GM12878 (cell line): ENCODE data around the gene KCNAB2. TPM values are rescaled to one million over a fixed set of nuclear protein-coding genes. Genes with fewer than 3 reads are reported as not detected.

Experiments used
- ATAC-seq: fragments of 200-7000 bp; cut with Tn5 transposase; 3 replicates; pipeline ENCODE4 v1.9.1; 2020; ENCODE audit warnings: mild to moderate bottlenecking, moderate library complexity
- BruUV-seq: library from RNA; stranded (reverse); fragments of 400-500 nt; replicated peaks from 2 replicates; lab custom pipeline; 2021; lab: Mats Ljungman, UMichigan
- CTCF ChIA-PET: fragments of 300-600 bp; sonication (Branson Sonifier 250); formaldehyde crosslinking; extraction: SDS; loops from one replicate; lab custom pipeline; 2021; ENCODE audit warnings: inconsistent platforms; lab: Yijun Ruan, JAX
- POLR2A ChIA-PET: fragments of 350-600 bp; formaldehyde crosslinking; extraction: SDS; loops from one replicate; lab custom pipeline; 2021; ENCODE audit warnings: inconsistent platforms; lab: Charles Lee
- RAD21 ChIA-PET: fragments of 300-600 bp; sonication (Branson Sonifier 250); formaldehyde crosslinking; loops from one replicate; lab custom pipeline; 2023; ENCODE audit warnings: antibody characterized with exemption; ENCODE audit not compliant: unreplicated experiment; lab: Charles Lee
- SMC1A ChIA-PET: fragments of 300-600 bp; sonication (Branson Sonifier 250); formaldehyde crosslinking; loops from one replicate; lab custom pipeline; 2023; ENCODE audit not compliant: unreplicated experiment, uncharacterized antibody; lab: Charles Lee
- DNase-seq: peaks from one replicate; pipeline ENCODE4 v3.0.0-alpha.2; 2011; ENCODE audit warnings: low read depth, low spot score
- FAIRE-seq: peaks from 3 replicates; lab custom pipeline; 2011; peaks lifted over from hg19 to GRCh38; lab: Jason Lieb, UNC
- H2AFZ ChIP-seq: 2 replicates; pipeline ENCODE4 v1.6.0; 2011; ENCODE audit warnings: low read depth, low read length, control low read depth; ENCODE audit not compliant: control insufficient read depth
- H3K27ac ChIP-seq: 2 replicates; pipeline ENCODE4 v1.5.1; 2011; ENCODE audit warnings: control low read depth; ENCODE audit not compliant: control insufficient read depth, insufficient read depth
- H3K27me3 ChIP-seq, 2 experiments: replicated peaks in 1 of 2; 2 replicates each; pipeline versions ENCODE4 v1.6.0 to v1.6.1; 2011; ENCODE audit warnings: low read length in 1 of 2; ENCODE audit not compliant: control insufficient read depth in 2 of 2, insufficient read depth in 2 of 2
- H3K36me3 ChIP-seq, 2 experiments: 2 replicates each; pipeline ENCODE4 v1.5.1; 2011; ENCODE audit warnings: low read length in 1 of 2; ENCODE audit not compliant: control insufficient read depth in 2 of 2, insufficient read depth in 2 of 2
- H3K4me1 ChIP-seq: 2 replicates; pipeline ENCODE4 v1.6.1; 2011; ENCODE audit warnings: mild to moderate bottlenecking, low read length, moderate library complexity, mixed read lengths; ENCODE audit not compliant: control insufficient read depth, insufficient read depth
- H3K4me2 ChIP-seq: 2 replicates; pipeline ENCODE4 v1.6.0; 2011; ENCODE audit warnings: control low read depth; ENCODE audit not compliant: control insufficient read depth, insufficient read depth
- H3K4me3 ChIP-seq: fragments of 200-600 bp; sonication (generic); 2 replicates; pipeline ENCODE4 v1.5.1; 2016
- H3K79me2 ChIP-seq: 2 replicates; pipeline ENCODE4 v1.6.0; 2011; ENCODE audit warnings: low read length; ENCODE audit not compliant: control insufficient read depth, insufficient read depth
- H3K9ac ChIP-seq: 2 replicates; pipeline ENCODE4 v1.8.0; 2011; ENCODE audit warnings: low read length, control low read depth, mixed read lengths; ENCODE audit not compliant: control insufficient read depth, insufficient read depth
- H3K9me3 ChIP-seq: replicated peaks from 3 replicates; pipeline ENCODE4 v1.5.1; 2011; ENCODE audit warnings: mild to moderate bottlenecking, low read length; ENCODE audit not compliant: control insufficient read depth, insufficient read depth
- H4K20me1 ChIP-seq: 2 replicates; pipeline ENCODE4 v1.6.0; 2011; ENCODE audit not compliant: control insufficient read depth, insufficient read depth
- BACH1 ChIP-seq: fragments of 450-650 bp; IDR thresholded peaks from 2 replicates; pipeline ENCODE4 v1.6.1; 2017; ENCODE audit warnings: mild to moderate bottlenecking, borderline replicate concordance
- BHLHE40 ChIP-seq, 2 experiments: fragments of 450-650 bp in 1 of 2; IDR thresholded peaks; 2 replicates each; pipeline ENCODE4 v1.6.1; 2011 to 2017; ENCODE audit warnings: low read depth in 2 of 2, borderline replicate concordance in 1 of 2, improper control_type of control experiment in 1 of 2, low read length in 1 of 2, mild to moderate bottlenecking in 1 of 2
- CREM ChIP-seq: IDR thresholded peaks from 2 replicates; pipeline ENCODE4 v1.6.1; 2014; ENCODE audit warnings: antibody characterized with exemption, low read depth
- EGR1 ChIP-seq, 2 experiments: IDR thresholded peaks; 1 replicate in 1 of 2; 2 replicates in 1 of 2; pipeline ENCODE4 v1.6.1; 2011 to 2012; ENCODE audit warnings: low read depth in 2 of 2, low read length in 2 of 2, borderline replicate concordance in 1 of 2, mild to moderate bottlenecking in 1 of 2, moderate library complexity in 1 of 2
- MEF2B ChIP-seq: fragments of 450-650 bp; IDR thresholded peaks from 2 replicates; pipeline ENCODE4 v1.6.1; 2018; ENCODE audit warnings: mild to moderate bottlenecking, moderate library complexity; ENCODE audit not compliant: partially characterized antibody, poor library complexity, severe bottlenecking
- MXI1 ChIP-seq: fragments of 150-350 bp; IDR thresholded peaks from 2 replicates; pipeline ENCODE4 v1.6.1; 2011; ENCODE audit warnings: low read depth, mild to moderate bottlenecking, inconsistent platforms, low read length, improper control_type of control experiment
- NRF1 ChIP-seq: conservative IDR thresholded peaks from 2 replicates; pipeline ENCODE4 v1.6.1; 2011; ENCODE audit warnings: mild to moderate bottlenecking, low read depth, low read length, improper control_type of control experiment
- SUZ12 ChIP-seq: fragments of 200-600 bp; sonication (generic); IDR thresholded peaks from one replicate; pipeline ENCODE4 v1.6.1; 2018; ENCODE audit warnings: antibody characterized with exemption, mild to moderate bottlenecking; ENCODE audit not compliant: unreplicated experiment
- TCF12 ChIP-seq: IDR thresholded peaks from 2 replicates; pipeline ENCODE4 v1.6.1; 2011; ENCODE audit warnings: low read depth, mild to moderate bottlenecking, low read length
- ZNF592 ChIP-seq: fragments of 450-650 bp; IDR thresholded peaks from 2 replicates; pipeline ENCODE4 v1.6.1; 2017; ENCODE audit warnings: mild to moderate bottlenecking, moderate library complexity
- WGBS: methylation state at CpG from one replicate; pipeline ENCODE4 v1.1.6; 2016; ENCODE audit warnings: low lambda C conversion rate; ENCODE audit not compliant: insufficient replicate concordance, insufficient coverage; ENCODE audit errors: missing lambda C conversion rate; 5-methylcytosine and 5-hydroxymethylcytosine counted together
- in situ Hi-C: fragments of 300-500 bp; cut with MboI; formaldehyde crosslinking; loops from 9 replicates; pipeline ENCODE4 v1.14.3; 2018; ENCODE audit warnings: mixed read lengths
- intact Hi-C: fragments of 100-400 bp; cut with micrococcal nuclease; formaldehyde crosslinking; loops from one replicate; pipeline ENCODE4 v1.14.2; 2022; ENCODE audit not compliant: unreplicated experiment
- polyA plus RNA-seq, 11 experiments: library from polyadenylated mRNA; depleted of rRNA in 4 of 11; unstranded in 6 of 11; stranded (reverse) in 5 of 11; fragments of >200 nt; fragmentation: Nextera tagmentation in 4 of 11; fragmentation: Illumina TruSeq in 1 of 11; extraction: Ambion mirVana in 4 of 11; extraction: Trizol in 1 of 11; gene quantifications; 1 replicate in 1 of 11; 2 replicates in 10 of 11; pipeline versions ENCODE4 v1.2.1 to v1.2.3, GENCODE V29; 2011 to 2016; ENCODE audit warnings: inconsistent platforms in 2 of 11, missing spikeins in 2 of 11, low read depth in 1 of 11
- total RNA-seq, 4 experiments: library from RNA; depleted of rRNA in 3 of 4; stranded (reverse); fragments of >200 nt in 3 of 4; fragmentation: Illumina TruSeq in 1 of 4; extraction: Trizol in 1 of 4; gene quantifications; 2 replicates each; pipeline versions ENCODE4 v1.2.1 to v1.2.3, GENCODE V29; 2013 to 2021

Gene KCNAB2
- total and polyA plus RNA-seq, 10 of the 15 experiments (the other 5 are each of a cell fraction or from before 2014, with no cell fraction given), result 2.9 to 123 (median 62.4) TPM

- ChIA-PET CTCF (interaction anchor here (1.0 kb wide), 1 partner anchor 336 kb away, joined by 3 read pairs; no protein-coding TSS in a partner anchor), RAD21 (no interaction called here), POLR2A (no interaction called here), SMC1A (no interaction called here)
- WGBS, result 88% methylated on average over 9 of the region's 9 CpGs
- Histone ChIP-seq H3K4me1 (no peaks in the 10 kb centered on the region), H3K79me2 (no peaks in the 10 kb centered on the region), H2AFZ (no peak overlapping the region), H4K20me1 (no peaks in the 10 kb centered on the region), H3K36me3 (peaks cover 0 to 9% of the 10 kb centered on the region in 2 experiments; a peak in 3 of 4 replicates), H3K27me3 (no peaks in the 10 kb centered on the region), H3K4me3 (no peak overlapping the region), H3K27ac (no peak overlapping the region), H3K9ac (no peak overlapping the region), H3K4me2 (no peak overlapping the region), H3K9me3 (no peaks in the 10 kb centered on the region)
- no peak for ATAC-seq
- in situ Hi-C loops (no loop called here), intact Hi-C loops (no loop called here)
- no peak for DNase-seq
- TF ChIP-seq ZNF592 (no peak), TCF12 (no peak), MXI1 (no peak), MEF2B (no peak), EGR1 (IDR thresholded peaks at IDR 0.05; ENCODE audit: borderline replicate concordance in 1 of 2, low read depth in 2 of 2, low read length in 2 of 2) (no peak), CREM (no peak), BACH1 (no peak), NRF1 (no peak), BHLHE40 (IDR thresholded peaks at IDR 0.05; ENCODE audit: borderline replicate concordance in 1 of 2, low read depth in 2 of 2, low read length in 1 of 2) (no peak), SUZ12 (no peak)
- FAIRE-seq, result no peak
- BruUV-seq, result no TSS peak
These were observed 47.9 kb downstream of the KCNAB2 start for GRCh38 chr1:6093611-6094010.
